ENCODE data around the gene BCL2L12. TPM values are rescaled to one million over a fixed set of nuclear protein-coding genes. Genes with fewer than 3 reads are reported as not detected.
"Not testable (repeated sequence)": the region's sequence is repeated elsewhere in the genome, so short reads cannot be mapped to it uniquely, and the experiment has no call there.

Gene BCL2L12
- total RNA-seq, 1 donor from 2014 or later = 2.4 TPM

- Histone ChIP-seq H3K4me3 (ENCODE audit: low read depth, low read length) (no peak overlapping the region), H3K36me3 (ENCODE audit: control insufficient read depth, insufficient read depth, low read length) (peaks cover 7% of the 10 kb centered on the region), H3K27me3 (ENCODE audit: control insufficient read depth, insufficient read depth, low read length) (no peaks in the 10 kb centered on the region)
- FAIRE-seq (no peak), DNase-seq (ENCODE audit: low read depth) (no peak)
- no peak for TF ChIP-seq CTCF (IDR thresholded peaks at IDR 0.05; ENCODE audit: insufficient read depth, low read length, severe bottlenecking)
Observed at GRCh38 chr19:49626226-49626625, 39.5 kb upstream of the BCL2L12 start.

- DNase-seq (ENCODE audit: low read depth) (no peak), FAIRE-seq (no peak)
- Histone ChIP-seq H3K36me3 (ENCODE audit: control insufficient read depth, insufficient read depth, low read length) (peaks cover 4% of the 10 kb centered on the region), H3K27me3 (ENCODE audit: control insufficient read depth, insufficient read depth, low read length) (no peaks in the 10 kb centered on the region), H3K4me3 (ENCODE audit: low read depth, low read length) (no peak overlapping the region)
- TF ChIP-seq CTCF (IDR thresholded peaks at IDR 0.05; ENCODE audit: insufficient read depth, low read length, severe bottlenecking) = no peak
Observed at GRCh38 chr19:49629659-49630058, 36.1 kb upstream of the BCL2L12 start.

- DNase-seq (ENCODE audit: low read depth) (no peak), FAIRE-seq (no peak)
- no peak for TF ChIP-seq CTCF (IDR thresholded peaks at IDR 0.05; ENCODE audit: insufficient read depth, low read length, severe bottlenecking)
- Histone ChIP-seq H3K4me3 (ENCODE audit: low read depth, low read length) (no peak overlapping the region), H3K36me3 (ENCODE audit: control insufficient read depth, insufficient read depth, low read length) (peaks cover 6% of the 10 kb centered on the region), H3K27me3 (ENCODE audit: control insufficient read depth, insufficient read depth, low read length) (no peaks in the 10 kb centered on the region)
Observed at GRCh38 chr19:49631014-49631588, 34.6 kb upstream of the BCL2L12 start.

GRCh38 chr19:49631610-49632192 is 34.0 kb upstream of the BCL2L12 start:
- no peak for TF ChIP-seq CTCF (IDR thresholded peaks at IDR 0.05; ENCODE audit: insufficient read depth, low read length, severe bottlenecking)
- Histone ChIP-seq H3K27me3 (ENCODE audit: control insufficient read depth, insufficient read depth, low read length) (no peaks in the 10 kb centered on the region), H3K36me3 (ENCODE audit: control insufficient read depth, insufficient read depth, low read length) (peaks cover 8% of the 10 kb centered on the region), H3K4me3 (ENCODE audit: low read depth, low read length) (no peak overlapping the region)
- FAIRE-seq = no peak
- DNase-seq (ENCODE audit: low read depth) = no peak

- no peak for TF ChIP-seq CTCF (IDR thresholded peaks at IDR 0.05; ENCODE audit: insufficient read depth, low read length, severe bottlenecking)
- Histone ChIP-seq H3K27me3 (ENCODE audit: control insufficient read depth, insufficient read depth, low read length) (no peaks in the 10 kb centered on the region), H3K36me3 (ENCODE audit: control insufficient read depth, insufficient read depth, low read length) (peaks cover 8% of the 10 kb centered on the region), H3K4me3 (ENCODE audit: low read depth, low read length) (no peak overlapping the region)
- DNase-seq (ENCODE audit: low read depth) = no peak
- no peak for FAIRE-seq
Observed at GRCh38 chr19:49632576-49632975, 33.2 kb upstream of the BCL2L12 start.

- not testable (repeated sequence) for DNase-seq (ENCODE audit: low read depth); H3K4me3 ChIP-seq (ENCODE audit: low read depth, low read length); FAIRE-seq; H3K36me3 ChIP-seq (ENCODE audit: control insufficient read depth, insufficient read depth, low read length); H3K27me3 ChIP-seq (ENCODE audit: control insufficient read depth, insufficient read depth, low read length)
Observed at GRCh38 chr19:49633273-49633672, 32.5 kb upstream of the BCL2L12 start.
